Dendritic cell treated with granulocyte-macrophage colony-stimulating factor and Interleukin-4, amounts not matched to agents 40 ng/mL and 50 ng/mL, for 4 days (primary cell): Measurements from ENCODE around the gene PTDSS2.
A peak's percentile ranks its signal among the peaks of the same experiment; 100 is the strongest.

Experiments used
- H3K27ac Mint-ChIP-seq: one replicate; pipeline ENCODE4 v1.8.0; 2022; ENCODE audit warnings: mild to moderate bottlenecking, mixed read lengths
- H3K27me3 Mint-ChIP-seq: one replicate; pipeline ENCODE4 v1.8.0; 2022; ENCODE audit warnings: mild to moderate bottlenecking, mixed read lengths
- H3K36me3 Mint-ChIP-seq: one replicate; pipeline ENCODE4 v1.8.0; 2022; ENCODE audit warnings: low read depth, mixed read lengths
- H3K4me1 Mint-ChIP-seq: one replicate; pipeline ENCODE4 v1.8.0; 2022; ENCODE audit warnings: low read depth, mixed read lengths
- H3K4me3 Mint-ChIP-seq: one replicate; pipeline ENCODE4 v1.8.0; 2022; ENCODE audit warnings: mild to moderate bottlenecking, moderate library complexity, mixed read lengths
- H3K9me3 Mint-ChIP-seq: one replicate; pipeline ENCODE4 v1.8.0; 2022; ENCODE audit warnings: mixed read lengths
- intact Hi-C: fragments of 100-400 bp; cut with micrococcal nuclease; formaldehyde crosslinking; loops from one replicate; pipeline ENCODE4 v1.15.0; 2022

Gene PTDSS2

DNA sequence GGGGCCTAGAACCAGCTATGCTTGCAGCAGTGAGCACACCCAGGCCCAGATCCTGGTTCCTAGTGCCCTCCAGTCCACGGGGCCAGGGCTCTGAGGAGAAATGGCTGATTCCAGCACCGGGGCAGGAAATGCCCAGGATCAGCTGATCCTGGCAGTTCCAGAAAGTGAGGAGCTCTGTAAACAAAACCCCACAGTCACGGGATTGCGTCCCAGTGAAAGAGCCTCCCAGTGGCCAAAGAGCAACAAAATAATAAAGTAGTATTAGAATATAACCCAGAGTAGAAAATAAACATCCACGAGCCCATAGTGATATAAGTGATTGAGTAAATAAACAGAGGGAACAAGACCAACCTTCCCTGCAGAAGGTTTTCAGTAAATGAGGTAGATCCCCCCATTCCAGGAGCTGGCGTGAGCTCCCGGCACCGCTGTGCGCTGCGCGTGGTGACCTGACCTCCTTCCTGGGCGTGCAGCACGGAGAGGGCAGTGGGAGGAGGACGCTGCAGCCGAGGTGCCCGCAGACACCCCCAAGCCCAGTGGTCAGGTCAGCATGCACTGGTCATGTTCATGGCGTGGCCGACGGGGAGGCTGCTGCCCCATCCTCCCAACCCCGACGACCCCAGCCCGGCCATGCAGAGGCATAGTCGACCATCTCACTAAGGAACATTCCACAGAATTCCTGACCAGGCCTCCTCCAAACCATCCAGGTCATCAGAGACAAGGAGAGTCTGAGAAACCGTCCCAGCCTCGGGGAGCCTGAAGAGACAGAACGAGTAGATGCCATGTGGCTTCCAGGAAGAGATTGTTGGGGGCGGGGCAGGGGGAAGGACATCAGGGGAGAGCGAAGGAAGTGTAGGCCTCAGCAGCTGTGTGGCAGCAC, 19.8 kb downstream of the PTDSS2 start:
- Mint-ChIP-seq H3K27me3 (no peaks in the 10 kb centered on the region), H3K9me3 (no peaks in the 10 kb centered on the region), H3K36me3 (peaks cover 16% of the 10 kb centered on the region), H3K4me3 (no peak overlapping the region), H3K27ac (peak overlapping the region; percentile 73), H3K4me1 (peaks cover 27% of the 10 kb centered on the region)
- intact Hi-C loops, result no loop called here

DNA sequence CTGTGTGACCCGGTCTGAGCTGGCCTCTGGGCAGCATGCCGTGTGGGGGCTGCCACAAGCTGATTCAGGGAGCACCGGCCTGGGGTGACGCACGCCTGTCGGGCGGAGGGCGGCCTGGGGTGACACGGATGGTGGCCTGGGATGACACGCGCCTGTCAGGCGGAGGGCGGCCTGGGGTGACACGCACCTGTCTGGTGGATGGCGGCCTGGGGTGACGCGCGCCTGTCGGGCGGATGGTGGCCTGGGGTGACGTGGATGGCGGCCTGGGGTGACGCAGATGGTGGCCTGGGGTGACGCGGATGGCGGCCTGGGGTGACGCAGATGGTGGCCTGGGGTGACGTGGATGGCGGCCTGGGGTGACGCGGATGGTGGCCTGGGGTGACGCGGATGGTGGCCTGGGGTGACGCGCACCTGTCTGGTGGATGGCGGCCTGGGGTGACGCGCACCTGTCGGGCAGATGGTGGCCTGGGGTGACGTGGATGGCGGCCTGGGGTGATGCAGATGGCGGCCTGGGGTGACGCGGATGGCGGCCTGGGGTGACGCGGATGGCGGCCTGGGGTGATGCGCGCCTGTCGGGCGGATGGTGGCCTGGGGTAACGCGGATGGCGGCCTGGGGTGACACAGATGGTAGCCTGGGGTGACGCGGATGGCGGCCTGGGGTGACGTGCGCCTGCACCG, 21.5 kb downstream of the PTDSS2 start:
- H3K36me3 Mint-ChIP-seq, result peaks cover 6% of the 10 kb centered on the region
- no peaks in the 10 kb centered on the region for H3K9me3 Mint-ChIP-seq
- H3K4me3 Mint-ChIP-seq, result no peak overlapping the region
- intact Hi-C loops, result no loop called here
- peaks cover 17% of the 10 kb centered on the region for H3K4me1 Mint-ChIP-seq
- no peaks in the 10 kb centered on the region for H3K27me3 Mint-ChIP-seq
- H3K27ac Mint-ChIP-seq, result no peak overlapping the region

DNA sequence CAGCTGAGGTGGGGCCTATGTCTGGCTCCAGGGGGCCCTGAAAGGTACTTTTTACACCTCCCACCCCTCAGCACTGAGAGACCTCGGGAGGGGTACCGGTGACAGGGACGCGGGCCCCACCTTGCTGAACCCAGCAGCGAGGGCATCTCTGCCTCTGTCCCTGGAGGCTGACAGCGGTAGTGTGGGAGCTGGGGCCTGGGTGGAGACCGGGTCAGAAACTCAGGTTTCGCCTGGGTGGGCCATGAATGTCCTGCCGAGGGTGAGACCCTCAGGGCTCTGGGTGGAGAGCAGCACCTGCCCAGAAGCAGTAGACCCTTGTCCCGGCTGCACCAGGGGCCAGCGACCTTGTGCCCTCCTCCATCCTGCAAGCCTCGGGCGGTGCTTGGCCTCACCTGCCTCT, 22.2 kb downstream of the PTDSS2 start:
- peaks cover 13% of the 10 kb centered on the region for H3K4me1 Mint-ChIP-seq
- H3K27me3 Mint-ChIP-seq, result no peaks in the 10 kb centered on the region
- H3K9me3 Mint-ChIP-seq, result no peaks in the 10 kb centered on the region
- H3K27ac Mint-ChIP-seq, result no peak overlapping the region
- H3K4me3 Mint-ChIP-seq, result no peak overlapping the region
- H3K36me3 Mint-ChIP-seq, result peaks cover 6% of the 10 kb centered on the region
- intact Hi-C loops, result no loop called here

GRCh38 chr11:472816-473215, 22.7 kb downstream of the PTDSS2 start:
- Mint-ChIP-seq H3K36me3 (peaks cover 6% of the 10 kb centered on the region), H3K4me3 (no peak overlapping the region), H3K27me3 (no peaks in the 10 kb centered on the region), H3K27ac (peak overlapping the region; percentile 45), H3K4me1 (peaks cover 13% of the 10 kb centered on the region), H3K9me3 (no peaks in the 10 kb centered on the region)
- intact Hi-C loops, result no loop called here

DNA sequence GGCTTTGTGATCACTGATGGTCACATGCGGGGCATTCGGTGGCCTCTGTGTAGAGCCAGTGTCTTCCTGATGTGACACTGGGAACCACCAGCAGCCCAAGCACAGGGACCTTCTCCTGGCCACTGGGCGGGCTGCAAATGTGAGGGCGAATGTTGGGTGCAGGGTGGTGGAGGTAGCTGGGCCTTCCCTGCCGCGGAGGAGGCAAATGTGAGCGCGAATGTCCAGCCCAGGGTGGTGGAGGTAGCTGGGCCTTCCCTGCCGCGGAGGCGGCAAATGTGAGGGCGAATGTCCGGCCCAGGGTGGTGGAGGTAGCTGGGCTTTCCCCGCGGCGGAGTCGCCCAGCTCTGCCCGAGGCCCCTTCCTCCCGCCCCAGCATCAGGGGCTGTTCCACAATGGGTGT, 23.3 kb downstream of the PTDSS2 start:
- Mint-ChIP-seq H3K4me1 (peaks cover 13% of the 10 kb centered on the region), H3K27ac (peak overlapping the region; percentile 45), H3K36me3 (peaks cover 6% of the 10 kb centered on the region), H3K4me3 (no peak overlapping the region), H3K27me3 (no peaks in the 10 kb centered on the region), H3K9me3 (no peaks in the 10 kb centered on the region)
- intact Hi-C loops, result no loop called here

DNA sequence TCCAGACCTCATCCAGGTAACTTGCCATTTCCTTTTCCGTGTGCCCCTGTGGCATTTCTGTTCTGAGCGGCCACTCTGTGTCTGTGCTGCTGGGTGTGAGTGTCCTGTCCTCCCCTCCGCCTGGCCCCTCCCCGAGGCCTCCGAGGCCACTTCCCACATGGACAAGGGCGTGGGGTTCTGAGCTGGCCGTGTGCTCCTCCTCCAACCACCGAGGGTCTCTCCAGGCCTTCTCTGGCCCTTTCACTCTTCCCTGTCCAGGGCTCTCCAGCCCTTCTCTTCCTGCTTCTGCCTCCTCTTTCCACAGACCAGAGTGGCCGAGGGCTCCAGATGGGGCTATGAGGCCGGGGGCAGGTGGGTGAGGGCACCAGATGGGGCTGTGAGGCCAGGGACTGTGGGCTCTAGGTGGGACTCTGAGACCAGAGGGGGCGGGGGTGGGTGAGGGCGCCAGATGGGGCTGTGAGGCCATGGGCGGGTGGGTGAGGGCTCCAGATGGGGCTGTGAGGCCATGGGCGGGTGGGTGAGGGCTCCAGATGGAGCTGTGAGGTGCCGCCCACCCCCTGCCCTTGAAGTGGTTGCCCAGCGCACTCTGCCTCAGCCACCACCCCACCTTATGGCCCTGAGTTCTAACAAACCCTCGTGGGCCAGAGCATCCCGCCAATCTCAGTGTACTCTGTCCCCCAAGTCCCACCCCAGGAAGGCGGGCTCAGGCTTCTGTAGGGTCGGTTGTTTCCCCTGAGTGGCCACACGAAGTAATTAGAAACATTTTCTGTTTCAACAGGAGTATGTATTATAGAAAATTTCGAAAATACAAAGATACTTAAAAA, 24.1 kb downstream of the PTDSS2 start:
- H3K27ac Mint-ChIP-seq, result no peak overlapping the region
- H3K4me1 Mint-ChIP-seq, result peaks cover 13% of the 10 kb centered on the region
- H3K36me3 Mint-ChIP-seq, result peaks cover 12% of the 10 kb centered on the region
- intact Hi-C loops, result no loop called here
- no peak overlapping the region for H3K4me3 Mint-ChIP-seq
- no peaks in the 10 kb centered on the region for H3K9me3 Mint-ChIP-seq
- H3K27me3 Mint-ChIP-seq, result no peaks in the 10 kb centered on the region

- Mint-ChIP-seq H3K4me1 (peaks cover 5% of the 10 kb centered on the region), H3K27ac (no peak overlapping the region), H3K9me3 (no peaks in the 10 kb centered on the region), H3K36me3 (peaks cover 19% of the 10 kb centered on the region), H3K27me3 (no peaks in the 10 kb centered on the region), H3K4me3 (no peak overlapping the region)
- intact Hi-C loops, result no loop called here
These were observed 24.9 kb downstream of the PTDSS2 start for GRCh38 chr11:474914-475506.

- intact Hi-C loops, result no loop called here
- Mint-ChIP-seq H3K27me3 (no peaks in the 10 kb centered on the region), H3K4me3 (no peak overlapping the region), H3K27ac (no peak overlapping the region), H3K4me1 (no peaks in the 10 kb centered on the region), H3K36me3 (peaks cover 27% of the 10 kb centered on the region), H3K9me3 (no peaks in the 10 kb centered on the region)
These were observed 25.9 kb downstream of the PTDSS2 start for GRCh38 chr11:475941-476340.

DNA sequence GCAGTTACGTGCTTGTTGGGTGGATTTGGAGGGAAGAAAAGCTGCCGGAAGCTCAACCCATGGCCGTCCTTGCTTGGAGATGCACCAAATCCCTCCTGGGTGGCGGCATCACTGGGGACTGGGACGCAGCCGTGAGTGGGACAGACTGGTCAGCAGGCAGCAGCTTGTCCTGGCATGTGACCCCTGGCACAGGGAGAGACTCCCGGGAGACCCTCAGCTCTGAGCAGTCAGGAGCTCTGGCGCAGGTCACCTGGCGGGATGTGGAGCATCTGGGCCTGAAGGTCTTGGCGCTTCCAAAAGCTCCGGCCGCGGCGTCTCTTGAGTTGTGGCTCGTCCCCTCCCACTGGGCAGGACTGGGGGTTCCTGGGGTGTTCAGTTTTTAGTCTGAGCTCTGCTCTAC, 26.3 kb downstream of the PTDSS2 start:
- no peaks in the 10 kb centered on the region for H3K9me3 Mint-ChIP-seq
- intact Hi-C loops, result no loop called here

GRCh38 chr11:477052-477715, 27.1 kb downstream of the PTDSS2 start:
- peaks cover 30% of the 10 kb centered on the region for H3K36me3 Mint-ChIP-seq
- H3K27me3 Mint-ChIP-seq, result no peaks in the 10 kb centered on the region
- no peak overlapping the region for H3K27ac Mint-ChIP-seq
- H3K4me1 Mint-ChIP-seq, result no peaks in the 10 kb centered on the region
- H3K4me3 Mint-ChIP-seq, result no peak overlapping the region
- intact Hi-C loops, result no loop called here
- H3K9me3 Mint-ChIP-seq, result no peaks in the 10 kb centered on the region

More for the DNA sequence above, 26.3 kb downstream of the PTDSS2 start:
- Mint-ChIP-seq H3K27ac (no peak overlapping the region), H3K36me3 (peaks cover 30% of the 10 kb centered on the region), H3K4me1 (no peaks in the 10 kb centered on the region), H3K4me3 (no peak overlapping the region), H3K27me3 (no peaks in the 10 kb centered on the region)

DNA sequence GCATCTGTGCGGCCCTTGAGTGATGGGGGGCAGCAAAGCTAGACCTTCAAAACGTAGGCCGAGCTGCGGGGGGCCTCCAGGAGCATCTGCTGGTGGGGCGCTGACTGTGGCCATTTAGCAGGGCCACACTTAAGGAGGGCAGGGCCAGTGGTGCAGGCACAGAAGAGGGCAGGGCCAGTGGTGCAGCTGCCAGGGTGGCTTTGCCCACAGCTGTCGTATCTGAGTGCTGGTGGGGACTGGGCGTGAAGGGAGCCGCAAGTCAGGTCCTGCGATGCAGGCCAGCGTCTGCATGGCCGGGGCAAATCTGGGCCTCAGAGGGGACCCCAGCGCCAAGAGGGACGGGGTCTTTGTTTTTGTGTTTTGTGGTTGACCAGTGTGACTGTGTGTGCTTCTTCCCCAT, 29.2 kb downstream of the PTDSS2 start:
- no peaks in the 10 kb centered on the region for H3K4me1 Mint-ChIP-seq
- intact Hi-C loops, result no loop called here
- no peak overlapping the region for H3K4me3 Mint-ChIP-seq
- H3K9me3 Mint-ChIP-seq, result no peaks in the 10 kb centered on the region
- H3K27me3 Mint-ChIP-seq, result no peaks in the 10 kb centered on the region
- no peak overlapping the region for H3K27ac Mint-ChIP-seq
- peaks cover 25% of the 10 kb centered on the region for H3K36me3 Mint-ChIP-seq

- intact Hi-C loops, result no loop called here
- Mint-ChIP-seq H3K27me3 (no peaks in the 10 kb centered on the region), H3K4me1 (peaks cover 6% of the 10 kb centered on the region), H3K36me3 (peaks cover 38% of the 10 kb centered on the region), H3K4me3 (no peak overlapping the region), H3K9me3 (no peaks in the 10 kb centered on the region), H3K27ac (no peak overlapping the region)
These were observed 34.5 kb downstream of the PTDSS2 start for GRCh38 chr11:484616-485015.

GRCh38 chr11:486189-486588, 36.1 kb downstream of the PTDSS2 start:
- intact Hi-C loops, result no loop called here
- Mint-ChIP-seq H3K9me3 (no peaks in the 10 kb centered on the region), H3K27ac (no peak overlapping the region), H3K27me3 (no peaks in the 10 kb centered on the region), H3K4me1 (peaks cover 6% of the 10 kb centered on the region), H3K36me3 (peaks cover 41% of the 10 kb centered on the region), H3K4me3 (no peak overlapping the region)
